ENCODE measurements around the gene CD9.
"Not testable (repeated sequence)": the region's sequence is repeated elsewhere in the genome, so short reads cannot be mapped to it uniquely, and the experiment has no call there.

The CD9 gene

DNA sequence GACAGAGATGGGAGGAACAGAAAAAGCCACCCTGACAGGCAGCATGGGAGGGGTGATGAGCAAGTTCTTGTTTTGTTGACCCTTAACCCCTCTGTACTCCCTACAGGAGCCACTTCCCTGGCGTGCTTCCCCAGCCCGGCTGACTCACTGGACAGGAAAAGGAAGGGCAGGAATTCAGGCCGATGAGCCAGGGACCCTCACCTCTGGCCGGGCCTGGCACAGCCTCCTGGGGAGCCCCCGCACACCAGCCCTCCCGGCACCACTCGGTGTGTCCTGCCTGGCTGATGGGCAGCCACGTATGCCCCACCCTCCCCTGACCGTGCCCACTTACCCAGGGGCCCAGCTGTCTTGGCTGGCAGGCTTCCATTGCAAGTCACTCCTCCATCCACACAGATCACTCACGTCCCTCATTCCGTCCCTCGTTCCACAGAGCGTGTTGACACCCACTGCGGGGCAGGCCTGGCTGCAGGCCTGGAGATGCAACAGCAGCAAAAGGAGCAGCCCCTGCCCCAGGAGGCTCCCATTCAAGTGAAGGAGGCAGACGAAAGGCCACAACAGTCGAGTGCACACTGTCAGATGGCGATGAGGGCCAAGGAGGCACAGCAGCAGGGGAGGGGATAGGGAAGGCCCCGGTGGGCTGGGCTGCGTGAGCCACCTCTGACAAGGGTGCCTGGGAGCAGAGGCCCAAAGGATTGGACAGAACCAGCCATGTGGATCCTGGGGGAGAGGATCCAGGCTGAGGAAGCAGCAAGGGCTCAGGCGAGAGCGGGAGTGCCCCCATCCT is 19.7 kb upstream of the CD9 start:
- DNase-seq (ENCODE audit: low read depth in 2 of 2) = no peak

DNA sequence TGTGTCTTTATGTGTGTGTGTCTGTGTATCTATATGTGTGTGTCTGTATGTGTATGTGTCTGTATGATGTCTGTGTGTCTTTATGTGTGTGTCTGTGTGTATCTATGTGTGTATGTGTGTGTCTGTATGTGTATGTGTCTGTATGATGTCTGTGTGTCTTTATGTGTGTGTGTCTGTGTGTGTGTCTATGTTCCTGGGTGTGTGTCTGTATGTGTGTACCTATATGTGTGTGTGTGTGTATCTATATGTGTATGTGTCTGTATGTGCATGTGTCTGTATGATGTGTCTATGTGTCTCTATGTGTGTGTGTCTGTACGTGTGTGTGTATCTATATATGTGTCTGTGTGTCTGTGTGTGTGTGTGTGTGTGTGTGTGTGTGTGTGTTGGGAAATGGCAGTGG is 19.0 kb upstream of the CD9 start:
- no peak for DNase-seq (ENCODE audit: low read depth in 2 of 2)

DNA sequence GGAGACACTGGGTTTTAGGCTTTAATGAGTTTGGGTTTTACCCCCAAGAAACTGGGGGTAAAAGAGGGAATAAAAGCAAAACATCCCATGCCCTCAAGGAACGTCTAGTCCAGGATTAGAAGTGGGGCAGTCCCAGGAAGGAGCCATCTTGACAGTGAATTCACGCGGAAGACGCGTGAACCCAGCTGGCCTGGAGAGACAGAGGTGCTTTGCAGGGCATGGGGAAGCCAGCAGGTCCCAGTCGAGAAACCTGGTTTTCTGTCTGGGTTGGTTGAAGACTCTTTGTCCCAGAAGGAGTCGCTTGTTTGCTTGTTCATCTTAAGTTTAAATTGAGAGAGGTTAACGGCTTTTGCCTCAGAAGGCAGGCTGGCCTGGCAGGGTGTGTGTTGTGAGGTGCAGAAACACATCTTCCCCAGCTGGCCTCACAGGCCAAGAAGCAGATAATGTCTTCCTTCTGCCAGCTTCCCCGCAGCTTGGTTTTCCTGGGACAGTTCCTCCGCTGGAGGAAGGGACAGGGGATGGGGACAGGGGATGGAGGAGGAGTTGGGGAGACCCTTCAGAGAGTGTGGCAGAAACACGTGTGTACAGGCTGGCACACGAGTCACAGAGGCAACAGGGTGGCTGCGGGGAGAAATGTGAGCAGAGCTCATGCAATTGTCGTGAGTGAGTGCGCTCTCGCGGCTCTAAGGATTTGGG is 18.5 kb upstream of the CD9 start:
- DNase-seq (ENCODE audit: low read depth in 2 of 2) = no peak

DNA sequence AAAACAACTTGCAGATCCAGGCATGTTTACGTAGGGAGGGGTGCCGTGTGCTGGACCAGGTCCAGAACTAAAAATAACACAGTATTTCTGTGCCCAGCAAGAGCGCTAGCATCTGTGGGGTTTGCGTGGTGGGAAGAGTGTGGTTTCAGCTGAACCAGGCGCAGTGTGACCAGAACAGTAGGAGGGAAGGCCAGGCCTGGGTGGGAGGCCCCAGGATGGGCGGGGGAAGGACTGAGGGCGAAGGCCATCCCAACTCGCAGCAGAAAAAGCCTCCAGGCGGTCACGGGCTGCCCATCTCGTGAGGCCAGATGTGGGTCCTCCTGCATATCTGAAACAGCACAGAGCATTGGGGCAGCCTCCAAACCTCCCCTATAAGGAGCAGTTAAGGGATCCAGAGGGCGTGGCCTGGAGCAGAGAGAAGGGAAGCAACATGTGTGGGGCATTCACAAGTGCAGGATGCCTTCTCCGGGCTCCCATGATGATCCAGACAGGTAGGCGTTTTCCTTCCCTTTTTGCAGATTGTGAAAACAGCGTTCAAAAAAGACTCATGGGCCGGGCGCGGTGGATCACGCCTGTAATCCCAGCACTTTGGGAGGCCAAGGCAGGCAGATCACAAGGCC is 17.8 kb upstream of the CD9 start:
- no peak for DNase-seq (ENCODE audit: low read depth in 2 of 2)

DNA sequence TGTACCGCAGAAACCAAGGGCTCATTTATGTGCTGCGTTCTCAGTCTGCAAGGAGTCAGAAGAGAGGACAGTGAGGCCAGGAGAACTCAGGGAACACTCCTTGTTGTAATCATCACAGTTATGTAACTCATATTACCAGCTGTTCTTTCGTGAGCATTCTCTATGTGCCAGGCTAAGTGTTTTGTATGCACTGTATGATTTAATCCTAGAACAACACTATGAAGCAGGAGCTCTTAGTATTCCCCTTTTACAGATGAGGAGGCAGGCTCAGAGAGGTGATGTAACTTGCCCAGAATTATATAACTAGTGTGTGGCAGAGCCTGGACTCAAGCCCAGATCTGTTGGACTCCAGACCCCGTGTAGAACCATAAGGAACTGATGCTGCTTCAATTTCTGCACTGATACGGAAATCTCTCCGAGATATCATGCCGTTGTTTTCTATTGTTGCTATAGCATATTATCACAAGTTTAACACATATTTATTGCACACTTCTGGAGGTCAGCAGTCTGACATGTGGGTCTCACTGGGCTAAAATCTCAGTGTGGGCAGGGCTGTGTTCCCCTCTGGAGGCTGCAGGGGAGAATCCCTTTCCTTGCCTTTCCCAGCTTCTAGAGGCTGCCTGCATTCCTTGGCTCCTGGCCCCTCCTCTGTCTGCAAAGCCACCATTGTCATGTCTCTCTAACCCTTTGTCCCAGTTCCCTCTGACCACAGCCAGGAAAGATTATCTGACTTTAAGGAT is 16.3 kb upstream of the CD9 start:
- no peak for DNase-seq (ENCODE audit: low read depth in 2 of 2)

DNA sequence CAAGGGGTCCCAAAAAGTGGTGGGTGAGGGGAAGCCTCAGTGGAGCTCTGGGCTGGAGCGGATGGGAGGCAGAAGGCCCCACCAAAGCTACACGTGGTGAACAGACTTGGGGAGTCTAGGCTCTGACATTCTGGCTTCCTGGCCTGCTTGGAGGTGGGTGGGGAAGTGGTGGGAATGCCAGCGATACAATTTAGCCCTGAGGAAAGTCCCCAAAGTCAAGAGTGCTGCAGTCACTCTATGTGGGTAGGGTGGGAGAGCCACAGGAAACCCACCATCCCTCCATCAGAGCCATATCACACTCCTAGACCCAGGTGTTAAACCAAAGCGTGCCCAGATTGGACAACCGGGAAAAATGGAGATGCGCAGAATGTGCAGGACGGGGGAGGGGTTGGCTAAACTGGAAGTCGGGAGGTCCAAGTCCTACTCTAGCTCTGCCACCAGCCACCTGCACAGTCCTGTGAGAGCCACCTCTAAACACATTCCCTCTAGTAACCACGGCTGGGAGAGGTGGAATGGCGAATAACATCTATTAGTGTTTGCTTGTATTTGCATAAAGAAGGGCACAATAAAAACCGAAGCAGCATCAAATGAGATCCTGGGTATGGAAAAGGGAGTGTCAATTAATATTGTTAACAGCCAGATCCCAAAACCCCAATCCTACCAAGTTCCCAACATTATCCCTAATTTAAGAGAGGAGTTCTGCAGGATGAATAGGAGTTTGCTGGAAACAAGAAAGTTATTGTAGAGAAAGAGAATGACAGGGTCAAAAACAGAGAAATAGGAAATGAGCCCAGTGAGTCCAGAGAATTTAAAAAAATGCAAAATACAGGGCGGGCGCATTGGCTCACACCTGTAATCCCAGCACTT is 14.0 kb upstream of the CD9 start:
- no peak for DNase-seq (ENCODE audit: low read depth in 2 of 2)

DNA sequence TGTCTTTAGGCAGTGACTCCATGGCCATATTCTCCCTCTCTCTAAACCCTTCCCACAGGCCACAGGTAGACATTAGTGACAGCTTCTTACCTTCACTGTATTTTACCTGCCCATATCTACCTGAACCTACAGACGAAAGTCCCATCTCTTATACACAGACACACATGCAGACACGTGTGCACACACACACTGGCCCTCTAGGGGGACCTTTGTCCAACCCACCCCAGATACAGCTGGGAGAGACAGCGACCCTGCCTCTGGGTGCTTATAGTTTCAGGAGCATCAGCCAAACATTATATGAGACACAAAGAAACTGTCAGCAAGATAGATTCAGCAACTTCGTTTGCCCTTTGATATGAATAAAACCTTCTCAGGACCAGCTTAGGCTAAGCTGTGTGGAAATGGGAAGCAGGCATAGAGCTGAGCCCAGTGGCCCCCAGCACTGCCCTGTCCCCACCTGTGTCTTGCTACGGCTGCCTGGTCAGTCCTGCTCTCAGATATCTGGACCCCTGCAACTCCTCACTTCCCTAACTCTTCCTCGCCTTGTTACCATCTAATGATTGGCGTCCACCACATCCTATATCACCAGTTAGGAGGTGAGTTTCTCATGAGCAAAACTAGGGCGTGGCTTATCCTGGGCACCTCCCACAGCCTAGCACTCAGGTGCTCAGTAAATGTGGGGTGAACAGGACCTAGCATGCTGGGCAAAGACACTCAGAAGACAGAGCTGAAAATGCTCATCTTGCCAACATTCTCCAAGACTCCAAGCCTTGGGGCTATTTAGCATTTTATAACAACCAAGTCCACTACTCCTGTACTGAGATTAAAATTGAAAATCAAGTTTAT is 12.0 kb upstream of the CD9 start:
- DNase-seq (ENCODE audit: low read depth in 2 of 2) = no peak

DNA sequence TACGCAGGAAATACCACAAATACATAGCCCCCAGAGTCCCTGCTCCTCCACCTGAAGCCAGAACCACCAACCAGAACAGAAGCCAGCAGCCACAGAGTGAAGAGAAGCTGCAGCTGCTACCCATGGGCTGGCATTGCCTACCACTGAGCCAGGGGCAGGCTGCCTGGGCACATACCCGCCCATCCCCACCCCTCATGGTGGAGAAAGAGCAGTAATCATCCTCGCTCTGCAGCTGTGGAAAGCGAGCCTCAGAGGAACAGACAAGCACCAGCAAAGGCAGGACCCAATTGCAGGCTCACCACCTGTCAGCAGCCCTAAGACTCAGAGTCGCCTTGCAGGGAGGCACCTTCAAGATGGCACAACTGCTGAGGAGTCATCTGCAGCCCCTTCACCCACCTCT is 11.2 kb upstream of the CD9 start:
- no peak for DNase-seq (ENCODE audit: low read depth in 2 of 2)

DNA sequence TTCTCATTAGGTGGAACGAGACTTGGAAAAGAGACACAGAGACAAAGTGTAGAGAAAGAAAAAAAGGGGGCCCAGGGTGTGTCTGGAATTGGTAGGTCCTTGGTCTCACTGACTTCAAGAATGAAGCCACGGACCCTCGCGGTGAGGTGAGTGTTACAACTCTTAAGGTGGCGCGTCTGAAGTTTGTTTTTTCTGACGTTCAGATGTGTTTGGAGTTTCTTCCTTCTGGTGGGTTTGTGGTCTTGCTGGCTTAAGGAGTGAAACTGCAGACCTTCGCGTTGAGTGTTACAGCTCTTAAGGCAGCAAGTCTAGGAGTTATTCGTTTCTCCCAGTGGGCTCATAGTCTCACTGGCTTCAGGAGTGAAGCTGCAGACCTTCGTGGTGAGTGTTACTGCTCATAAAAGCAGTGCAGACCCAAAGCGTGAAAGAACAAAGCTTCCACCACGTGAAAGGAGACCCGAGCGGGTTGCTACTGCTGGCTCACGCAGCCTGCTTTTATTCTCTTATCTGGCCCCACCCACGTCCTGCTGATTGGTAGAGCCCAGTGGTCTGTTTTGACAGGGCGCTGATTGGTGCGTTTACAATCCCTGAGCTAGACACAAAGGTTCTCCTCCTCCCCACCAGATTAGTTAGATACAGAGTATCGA is 10.1 kb upstream of the CD9 start:
- not testable (repeated sequence) for DNase-seq (ENCODE audit: low read depth in 2 of 2)

DNA sequence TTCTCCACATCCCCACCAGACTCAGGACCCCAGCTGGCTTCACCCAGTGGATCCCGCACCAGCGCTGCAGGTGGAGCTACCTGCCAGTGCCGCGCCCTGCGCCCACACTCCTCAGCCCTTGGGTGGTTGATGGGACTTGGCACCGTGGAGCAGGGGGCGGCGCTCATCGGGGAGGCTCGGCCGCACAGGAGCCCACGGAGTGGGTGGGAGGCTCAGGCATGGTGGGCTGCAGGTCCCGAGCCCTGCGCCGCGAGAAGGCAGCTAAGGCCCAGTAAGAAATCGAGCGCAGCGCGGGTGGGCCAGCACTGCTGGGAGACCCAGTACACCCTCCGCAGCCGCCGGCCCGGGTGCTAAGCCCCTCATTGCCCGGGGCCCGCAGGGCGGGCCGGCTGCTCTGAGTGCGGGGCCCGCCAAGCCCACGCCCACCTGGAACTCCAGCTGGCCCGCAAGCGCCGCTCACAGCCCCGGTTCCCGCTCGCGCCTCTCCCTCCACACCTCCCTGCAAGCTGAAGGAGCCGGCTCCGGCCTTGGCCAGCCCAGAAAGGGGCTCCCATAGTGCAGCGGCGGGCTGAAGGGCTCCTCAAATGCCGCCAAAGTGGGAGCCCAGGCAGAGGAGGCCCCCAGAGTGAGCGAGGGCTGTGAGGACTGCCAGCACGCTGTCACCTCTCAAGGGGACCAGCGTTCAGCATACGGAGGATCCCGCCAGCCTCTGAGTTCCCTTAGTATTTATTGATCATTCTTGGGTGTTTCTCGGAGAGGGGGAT is 9.3 kb upstream of the CD9 start:
- not testable (repeated sequence) for DNase-seq (ENCODE audit: low read depth in 2 of 2)

DNA sequence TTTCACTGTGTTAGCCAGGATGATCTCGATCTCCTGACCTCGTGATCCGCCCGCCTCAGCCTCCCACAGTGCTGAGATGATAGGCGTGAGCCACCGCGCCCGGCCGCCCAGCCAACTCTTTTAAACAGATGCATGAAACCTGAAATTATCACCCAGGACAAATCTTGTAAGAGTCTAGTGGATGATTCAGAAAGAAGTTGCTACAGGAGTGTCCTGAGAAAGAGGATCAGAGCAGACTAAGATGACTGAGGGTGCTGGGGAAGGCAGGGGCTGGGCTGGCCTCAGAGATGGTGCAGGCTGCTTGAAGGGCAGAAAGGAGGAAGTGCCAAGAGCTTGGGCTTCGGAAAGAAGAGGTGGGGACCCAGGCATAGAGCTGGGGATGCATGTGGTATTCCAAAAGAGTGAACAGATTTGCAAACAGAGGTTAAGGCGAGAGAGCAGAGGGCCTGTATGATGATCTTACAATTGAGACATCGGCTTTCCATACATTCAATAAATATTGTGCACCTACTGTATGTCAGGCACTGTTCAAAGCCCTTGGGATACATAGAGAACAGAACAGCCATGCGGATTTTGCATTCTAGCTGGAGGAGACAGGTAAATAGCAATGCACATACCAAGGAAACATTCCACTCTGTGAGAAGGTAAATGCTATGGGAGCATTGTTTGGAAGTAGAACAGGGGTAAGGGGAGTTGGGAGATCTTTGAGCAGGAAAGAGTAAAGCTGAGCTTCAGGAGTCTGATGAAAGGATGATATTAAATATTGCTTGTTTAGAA is 7.4 kb upstream of the CD9 start:
- no peak for DNase-seq (ENCODE audit: low read depth in 2 of 2)

DNA sequence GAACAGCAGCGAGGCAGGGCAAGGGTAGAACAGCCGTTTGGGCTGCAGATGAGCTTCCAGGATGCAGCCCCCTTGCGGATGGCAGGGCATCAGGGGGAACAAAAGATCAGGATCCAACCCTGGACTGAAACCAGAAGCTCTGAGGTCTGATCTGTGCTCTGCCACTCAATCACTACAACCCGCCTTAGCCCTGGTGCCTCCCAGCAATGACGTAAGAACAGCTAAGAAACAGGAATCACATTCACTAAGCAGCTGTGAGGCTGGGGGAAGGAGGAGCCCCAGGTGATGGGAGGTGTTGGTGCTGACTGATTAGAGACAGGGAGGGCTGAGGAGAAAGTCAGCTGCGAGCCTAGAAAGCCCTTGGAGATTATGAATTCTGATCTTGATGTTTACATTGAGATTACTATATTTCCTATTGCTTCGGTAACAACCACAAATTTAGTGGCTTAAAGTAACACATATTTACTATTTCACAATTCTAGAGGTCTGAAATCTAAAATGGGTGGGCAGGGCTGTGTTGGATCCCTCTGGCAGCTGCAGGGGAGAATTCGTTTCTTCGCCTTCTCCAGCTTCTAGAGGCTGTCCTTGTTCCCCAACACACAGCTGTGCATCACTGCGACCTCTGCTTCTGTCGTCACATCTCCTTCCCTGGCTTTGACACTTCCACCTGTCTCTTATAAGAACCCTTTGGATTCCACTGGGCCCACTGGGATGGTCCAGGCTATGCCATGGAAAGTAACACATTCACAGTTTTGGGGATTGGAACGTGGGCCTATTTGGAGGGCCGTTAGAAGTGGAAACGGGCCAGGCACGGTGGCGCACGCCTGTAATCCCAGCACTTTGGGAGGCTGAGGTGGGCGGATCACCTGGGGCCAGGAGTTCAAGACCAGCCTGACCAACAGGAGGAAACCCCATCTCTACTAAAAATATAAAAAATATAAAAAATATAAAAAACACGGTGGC is 6.1 kb upstream of the CD9 start:
- DNase-seq (ENCODE audit: low read depth in 2 of 2) = no peak

DNA sequence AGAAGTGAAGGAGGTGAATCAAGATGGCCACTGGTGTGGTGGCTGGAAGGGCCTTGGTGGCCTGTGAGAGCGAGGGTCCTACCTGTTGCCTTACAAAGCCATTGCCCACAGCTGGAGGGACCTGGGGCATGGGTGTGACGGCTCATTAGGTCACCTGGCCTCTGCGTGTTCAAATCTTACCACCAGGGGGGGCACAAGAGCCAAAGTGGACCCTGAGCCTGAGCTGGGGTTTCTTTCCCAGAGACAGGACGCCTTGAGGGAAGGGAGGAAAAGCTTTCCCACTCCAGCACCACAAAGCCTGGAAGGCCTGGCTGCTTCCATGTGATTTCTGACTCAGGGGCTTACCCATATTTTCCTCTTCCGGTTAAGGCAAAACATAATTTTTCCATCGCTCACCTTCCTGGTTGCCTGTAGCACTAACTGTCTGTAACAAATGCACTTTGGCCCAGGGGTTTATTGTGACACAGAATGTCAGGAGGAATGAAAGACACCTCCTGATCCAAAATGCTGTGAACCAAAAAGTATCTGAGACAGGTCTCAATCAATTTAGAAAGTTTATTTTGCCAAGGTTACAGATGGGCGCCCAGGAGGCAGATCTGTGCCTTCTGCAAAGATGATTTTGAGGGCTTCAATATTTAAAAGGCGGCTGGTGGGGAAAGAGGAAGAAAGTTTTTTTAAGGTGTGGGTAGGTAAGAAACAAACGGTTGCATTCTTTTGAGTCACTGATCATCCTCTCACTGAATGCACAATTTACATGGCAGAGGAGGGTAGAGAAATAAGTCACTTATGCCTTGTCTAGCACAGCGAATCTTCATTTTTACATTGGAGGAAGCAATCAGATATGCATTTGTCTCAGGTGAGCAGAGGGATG is 4.3 kb upstream of the CD9 start:
- peak; percentile 45 to 72 for DNase-seq (ENCODE audit: low read depth in 2 of 2)

DNA sequence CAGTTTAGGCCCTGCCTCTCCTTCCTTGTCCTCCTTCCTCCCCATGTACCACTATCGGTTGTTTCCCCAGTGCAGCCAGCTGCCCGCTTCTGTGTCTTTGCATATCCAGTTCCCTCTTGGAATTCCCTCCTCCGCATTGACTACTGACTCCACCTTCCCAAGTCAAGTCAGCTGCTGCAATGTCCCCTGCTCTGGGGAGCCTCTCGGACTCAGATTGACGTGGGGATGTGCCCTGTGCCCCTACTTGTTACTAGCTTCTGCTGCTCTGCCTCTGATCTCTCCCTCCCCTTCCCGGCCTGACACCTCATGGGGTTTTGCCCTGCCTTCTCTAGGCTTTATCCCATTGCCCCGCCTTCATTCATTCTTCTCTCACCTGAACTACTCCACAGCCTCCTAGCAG is 2.1 kb upstream of the CD9 start:
- no peak for DNase-seq (ENCODE audit: low read depth in 2 of 2)

DNA sequence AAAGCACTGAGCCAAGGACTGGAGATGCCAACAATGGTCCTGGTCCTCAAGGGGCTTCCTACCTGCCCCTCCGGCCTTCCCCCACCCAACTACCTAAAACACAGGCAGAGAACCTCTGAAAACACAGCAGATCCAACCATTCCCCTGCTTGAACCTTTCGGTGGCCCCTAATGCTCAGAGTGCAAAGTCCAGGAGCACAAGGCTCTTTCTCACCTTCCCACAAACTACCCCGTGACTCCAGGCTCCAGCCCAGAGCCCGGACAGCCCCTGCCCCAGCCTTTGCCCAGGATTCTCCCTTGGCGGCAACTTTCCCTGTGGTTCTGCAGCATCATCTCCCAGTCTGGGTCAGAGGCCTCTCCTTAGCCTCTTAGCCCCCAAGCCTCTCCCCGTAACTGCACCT is 1.6 kb upstream of the CD9 start:
- DNase-seq (ENCODE audit: low read depth in 2 of 2) = no peak

DNA sequence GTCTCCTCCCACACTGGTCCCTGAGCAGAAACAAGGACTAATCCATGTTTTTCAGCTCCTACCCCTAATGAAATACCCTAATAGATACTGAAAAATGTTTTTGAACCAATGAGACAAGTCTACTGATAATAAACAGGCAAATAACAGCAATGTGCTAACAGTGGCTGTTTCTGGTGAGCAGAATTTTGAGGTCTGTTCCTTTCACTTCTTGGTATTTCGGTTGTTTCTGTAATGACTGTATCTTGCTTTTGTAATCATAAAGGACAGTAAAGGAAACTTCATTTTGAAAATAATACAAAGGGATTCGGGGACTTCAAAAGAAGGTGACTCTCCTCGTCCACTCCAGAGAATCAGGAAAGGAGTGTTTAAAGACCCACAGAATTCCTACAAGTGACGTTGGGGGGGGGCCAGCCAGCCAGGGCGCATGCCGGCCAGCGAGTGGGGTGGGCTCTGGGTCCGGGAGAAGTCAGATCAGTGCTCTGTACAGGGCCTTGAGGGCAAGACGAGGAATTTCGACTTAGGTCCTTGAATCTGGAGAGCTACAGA is 1.1 kb upstream of the CD9 start:
- DNase-seq (ENCODE audit: low read depth in 2 of 2) = no peak

Data from stimulated activated CD4-positive, alpha-beta T cell treated with anti-CD3 and anti-CD28 coated beads, Interleukin-15, amount 100 ng/mL, for 48 hours (primary cell).